HG03103 (cell line): Measurements from ENCODE around the gene SLC38A9.

Experiments used
- ATAC-seq: cut with Tn5 transposase; IDR thresholded peaks from one replicate; pipeline ENCODE4 v1.9.1; 2021; ENCODE audit warnings: low read depth; ENCODE audit not compliant: unreplicated experiment

SLC38A9 gene

GRCh38 chr5:55592388-55593114 lies 119.6 kb downstream of the SLC38A9 start:
- ATAC-seq: no peak

GRCh38 chr5:55591686-55592085 lies 120.4 kb downstream of the SLC38A9 start:
- no peak for ATAC-seq

GRCh38 chr5:55585206-55585610 lies 126.9 kb downstream of the SLC38A9 start:
- no peak for ATAC-seq

- ATAC-seq: no peak
Observed at GRCh38 chr5:55584398-55585205, 127.5 kb downstream of the SLC38A9 start.

GRCh38 chr5:55583578-55583977 lies 128.5 kb downstream of the SLC38A9 start:
- ATAC-seq: no peak

GRCh38 chr5:55582256-55582655 lies 129.9 kb downstream of the SLC38A9 start:
- ATAC-seq: no peak

GRCh38 chr5:55580042-55580441 lies 132.1 kb downstream of the SLC38A9 start:
- ATAC-seq: no peak

- ATAC-seq: no peak
Observed at GRCh38 chr5:55578771-55579170, 133.4 kb downstream of the SLC38A9 start.

- ATAC-seq: no peak
Observed at GRCh38 chr5:55577353-55578060, 134.6 kb downstream of the SLC38A9 start.

- no peak for ATAC-seq
Observed at GRCh38 chr5:55576661-55577060, 135.5 kb downstream of the SLC38A9 start.
